OCI-LY1 (cell line): ENCODE data around the gene RGPD8.

Source experiments
- CTCF ChIP-seq: fragments of 200-600 bp; sonication (generic), shearing (Covaris generic); IDR thresholded peaks from 2 replicates; pipeline ENCODE4 v1.5.1; 2017; ENCODE audit warnings: mild to moderate bottlenecking, antibody characterized with exemption, low read length, moderate library complexity, mixed read lengths
- EZH2 ChIP-seq: fragments of 200-600 bp; sonication (generic), shearing (Covaris generic); IDR thresholded peaks from 2 replicates; pipeline ENCODE4 v1.8.0; 2017; ENCODE audit warnings: borderline replicate concordance, mixed run types, mild to moderate bottlenecking, antibody characterized with exemption, low read length, moderate library complexity, mixed read lengths

- TF ChIP-seq CTCF (no peak), EZH2 (no peak)
These were observed 111.8 kb downstream of the RGPD8 start for GRCh38 chr2:112321375-112322320.
